ENCODE measurements around the gene LEMD1.

DNA sequence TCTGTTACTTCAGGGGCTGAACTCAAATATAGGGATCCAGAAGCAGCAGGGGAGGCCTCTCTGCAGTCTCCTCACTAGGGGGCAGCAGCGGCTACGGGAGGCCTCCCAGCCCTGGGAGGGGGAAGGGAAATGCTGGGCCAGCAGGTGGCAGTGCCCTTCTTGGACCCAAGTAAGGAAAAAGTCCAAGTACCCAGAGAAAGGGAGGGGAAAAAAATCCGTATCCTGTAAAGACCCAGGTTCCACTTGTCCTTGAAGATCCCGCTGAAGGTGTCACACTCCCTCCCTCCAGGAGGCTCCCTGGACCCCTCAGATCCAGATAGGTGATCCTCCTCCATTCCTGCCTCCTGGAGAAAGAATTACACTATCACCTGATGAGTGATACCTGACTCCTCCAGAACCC lies 86.2 kb downstream of the LEMD1 start:
- TF ChIP-seq CTCF (IDR thresholded peaks at IDR 0.05) (peak; percentile 87 to 98 (median 94)), POLR2A (IDR thresholded peaks at IDR 0.05) (no peak)
